Adipose tissue (tissue), 3 donors: ENCODE data around the gene TEX47. TPM values are rescaled to one million over a fixed set of nuclear protein-coding genes. Genes with fewer than 3 reads are reported as not detected.

Source experiments
- H3K27ac ChIP-seq: one replicate; pipeline ENCODE4 v1.5.1; 2013; ENCODE audit warnings: low read depth, low read length
- WGBS, 3 donors: extraction: QIAGEN DNeasy Blood & Tissue Kit; methylation state at CpG; one replicate each; pipeline ENCODE4 v1.1.7; 2013; 5-methylcytosine and 5-hydroxymethylcytosine counted together
- polyA plus RNA-seq, 3 donors: library from polyadenylated mRNA; stranded (reverse); fragments of 200-250 nt; gene quantifications; one replicate each; pipeline ENCODE4 v1.2.3, GENCODE V29; 2013
- donor health status: healthy with polysubstance abuse.
- donor health status: Bipolar disorder and iron deficiency.
- donor health status: healthy.

Gene TEX47
- polyA plus RNA-seq, 3 donors = not detected

- H3K27ac ChIP-seq = no peak overlapping the region
- WGBS, 3 donors = 4 to 5% (median 4%) methylated on average over 30 to 33 of the region's 33 CpGs
These were observed 36.9 kb downstream of the TEX47 start for GRCh38 chr7:88758381-88759229.

DNA sequence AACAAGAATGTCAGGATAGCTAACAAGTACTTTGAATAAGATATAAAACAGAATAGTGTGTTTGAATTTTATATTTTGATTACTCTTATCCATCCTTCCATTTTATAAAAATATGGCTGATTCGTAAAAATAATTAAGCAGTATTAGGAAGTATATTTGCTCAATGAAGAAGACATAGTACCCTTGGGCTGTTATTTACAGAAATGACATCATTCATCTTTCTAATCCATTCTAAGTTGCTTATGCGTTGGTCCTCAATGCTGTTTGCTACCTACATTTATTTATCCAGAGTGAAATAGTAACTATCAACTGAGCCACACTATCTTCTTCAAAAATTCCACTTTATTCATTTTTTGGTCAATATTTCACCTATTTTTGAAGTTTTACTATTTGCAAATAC lies 38.2 kb downstream of the TEX47 start:
- 73 to 84% (median 83%) methylated on average over 2 of the region's 2 CpGs for WGBS, 3 donors
- H3K27ac ChIP-seq = no peak overlapping the region

- WGBS, 3 donors = 68 to 76% (median 69%) methylated on average over 1 of the region's 1 CpG
- H3K27ac ChIP-seq = no peak overlapping the region
These were observed 38.7 kb downstream of the TEX47 start for GRCh38 chr7:88756802-88757201.

DNA sequence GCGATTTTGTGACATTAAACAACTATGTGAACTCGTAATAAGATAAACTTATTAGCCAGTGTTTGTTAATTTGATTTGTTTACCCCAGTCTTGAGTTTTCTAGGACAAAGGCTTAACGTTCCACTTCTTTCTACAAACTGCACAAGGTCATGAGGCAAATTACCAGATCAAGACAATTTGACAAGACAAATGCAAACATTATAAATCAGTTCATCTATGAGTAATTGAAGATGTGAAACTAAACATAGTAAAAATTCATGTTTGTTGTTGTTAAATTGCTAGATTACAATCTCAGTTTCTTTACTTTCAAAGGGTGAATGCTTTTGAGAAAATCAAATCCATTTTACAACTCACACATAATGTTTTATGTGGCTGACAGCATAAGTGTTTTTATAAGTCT lies 49.4 kb downstream of the TEX47 start:
- WGBS, 3 donors = 36 to 71% (median 64%) methylated on average over 3 of the region's 3 CpGs
- H3K27ac ChIP-seq = no peak overlapping the region

Other genes starting within 250 kb of the TEX47 start
- not detected for gene ZNF804B, start 36.0 kb downstream of the TEX47 start, polyA plus RNA-seq